ENCODE measurements around the gene FRMPD1.

Gene FRMPD1

DNA sequence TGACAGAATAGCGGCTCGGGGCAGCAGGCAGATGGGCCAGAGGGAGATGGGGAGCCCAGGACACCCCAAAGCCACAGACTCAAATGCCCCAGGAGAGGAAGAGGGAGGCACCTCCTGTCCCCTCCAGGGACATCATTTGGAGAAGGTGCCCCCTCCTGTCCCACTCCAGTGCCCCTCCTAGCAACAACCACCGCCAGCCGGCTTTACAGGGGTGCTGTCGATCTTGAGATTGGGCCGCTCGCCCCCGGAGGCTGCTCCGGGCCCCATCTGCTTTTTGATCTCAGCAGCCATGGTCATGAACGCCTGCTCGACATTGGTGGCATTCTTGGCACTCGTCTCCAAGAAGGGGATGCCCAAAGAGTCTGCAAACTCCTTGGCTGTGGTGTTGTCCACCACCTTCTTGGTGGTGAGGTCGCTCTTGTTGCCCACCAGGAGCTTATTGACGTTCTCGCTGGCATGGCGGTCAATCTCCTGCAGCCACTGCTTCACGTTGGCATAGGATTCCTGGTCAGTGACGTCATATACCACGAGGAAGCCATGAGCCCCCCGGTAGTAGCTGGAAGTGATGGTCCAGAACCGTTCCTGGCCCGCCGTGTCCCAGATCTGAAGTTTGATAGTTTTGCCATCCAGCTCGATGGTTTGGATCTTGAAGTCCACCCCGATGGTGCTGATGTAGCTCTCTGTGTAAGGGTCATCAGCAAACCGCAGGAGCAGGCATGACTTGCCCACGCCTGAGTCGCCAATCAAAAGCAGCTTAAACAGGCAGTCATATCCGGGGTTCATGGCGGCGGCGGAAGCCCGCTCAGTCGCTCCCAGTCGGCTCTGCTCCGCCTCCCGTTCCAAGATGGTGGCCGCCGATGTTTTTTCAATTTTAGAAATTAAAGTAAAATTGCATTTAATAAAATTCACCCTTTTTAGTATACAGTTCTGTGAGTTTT is 14.0 kb upstream of the FRMPD1 start:
- no peak for DNase-seq

DNA sequence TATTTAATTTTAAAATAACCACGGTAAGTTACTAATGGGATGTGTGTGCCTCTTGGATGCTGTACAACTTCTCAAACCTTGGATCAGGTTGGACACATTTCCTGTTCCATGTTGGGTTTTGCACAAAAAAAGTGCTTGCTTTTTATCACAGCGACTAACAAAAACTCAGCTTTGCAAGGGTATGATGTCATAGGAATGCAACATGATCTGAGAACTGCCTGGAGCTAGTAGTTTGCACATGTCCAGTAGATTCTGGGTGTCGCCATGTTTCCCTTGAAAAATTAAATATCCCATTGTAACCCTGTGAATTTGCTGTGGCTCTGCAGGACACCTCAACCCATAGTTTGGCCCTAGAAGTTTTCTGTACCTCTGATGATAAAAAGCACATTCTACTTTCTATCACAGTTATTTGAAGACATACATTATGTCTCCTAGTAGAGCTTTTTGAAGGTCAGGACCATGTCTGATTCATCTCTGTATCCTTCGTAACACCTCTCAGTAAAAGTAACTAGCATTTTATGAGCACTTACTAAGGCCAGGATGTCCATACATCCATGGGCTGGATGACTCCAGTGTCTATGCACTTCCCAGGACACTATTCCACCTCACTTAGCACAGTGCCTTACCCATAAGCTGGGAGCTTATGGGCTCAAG is 11.5 kb upstream of the FRMPD1 start:
- no peak for DNase-seq

- DNase-seq, result no peak
Measured at GRCh38 chr9:37639841-37640240, 10.9 kb upstream of the FRMPD1 start.

DNA sequence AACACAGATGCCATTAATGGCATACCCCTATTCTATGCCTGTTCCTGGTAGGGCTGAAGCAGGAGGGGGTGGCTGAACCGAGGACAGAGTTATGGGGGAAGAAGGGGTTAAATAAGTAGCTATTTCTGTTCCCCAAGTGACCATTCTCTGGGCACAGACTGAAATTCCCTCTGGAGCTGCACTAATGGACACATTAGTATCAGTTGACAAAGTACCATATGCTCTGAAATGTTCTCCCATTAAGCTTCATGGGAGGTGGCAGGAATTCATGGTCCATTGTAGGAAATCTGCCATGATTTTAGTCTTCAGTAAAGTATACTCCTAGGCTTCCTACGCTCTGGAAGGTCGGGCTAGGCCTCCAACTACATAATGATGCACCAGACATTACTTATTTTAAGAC is 10.5 kb upstream of the FRMPD1 start:
- DNase-seq, result no peak

- DNase-seq, result no peak
Measured at GRCh38 chr9:37641331-37641730, 9.4 kb upstream of the FRMPD1 start.

GRCh38 chr9:37643214-37643613 is 7.5 kb upstream of the FRMPD1 start:
- DNase-seq, result no peak

DNA sequence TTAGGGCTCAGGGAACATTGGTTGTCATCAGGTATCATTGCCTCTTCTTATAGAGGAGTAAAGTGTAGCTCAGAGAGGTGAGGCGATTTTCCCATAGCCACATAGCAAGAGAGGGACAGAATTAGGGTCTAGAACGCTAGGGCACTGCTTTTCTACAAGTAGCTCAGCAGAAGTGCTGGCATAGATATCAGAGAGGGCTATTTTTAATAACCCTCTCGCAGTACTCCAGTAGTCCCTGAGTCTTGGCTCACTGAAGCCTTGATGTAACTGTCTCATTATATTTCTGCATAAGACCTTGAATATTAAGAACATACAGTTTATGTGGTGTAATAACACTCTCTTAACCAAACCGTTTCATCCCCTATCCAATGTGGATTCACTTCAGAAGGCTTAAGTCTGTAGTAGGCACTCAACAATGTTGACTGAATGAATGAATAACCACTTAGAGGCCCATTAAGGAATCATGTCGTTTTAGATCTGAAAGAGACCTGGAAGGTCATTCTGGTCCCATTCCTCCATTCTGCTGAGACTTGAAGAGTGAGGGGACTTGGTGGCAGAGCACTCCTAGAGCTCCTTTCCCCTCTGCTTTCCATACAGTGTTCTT is 4.7 kb upstream of the FRMPD1 start:
- no peak for DNase-seq

DNA sequence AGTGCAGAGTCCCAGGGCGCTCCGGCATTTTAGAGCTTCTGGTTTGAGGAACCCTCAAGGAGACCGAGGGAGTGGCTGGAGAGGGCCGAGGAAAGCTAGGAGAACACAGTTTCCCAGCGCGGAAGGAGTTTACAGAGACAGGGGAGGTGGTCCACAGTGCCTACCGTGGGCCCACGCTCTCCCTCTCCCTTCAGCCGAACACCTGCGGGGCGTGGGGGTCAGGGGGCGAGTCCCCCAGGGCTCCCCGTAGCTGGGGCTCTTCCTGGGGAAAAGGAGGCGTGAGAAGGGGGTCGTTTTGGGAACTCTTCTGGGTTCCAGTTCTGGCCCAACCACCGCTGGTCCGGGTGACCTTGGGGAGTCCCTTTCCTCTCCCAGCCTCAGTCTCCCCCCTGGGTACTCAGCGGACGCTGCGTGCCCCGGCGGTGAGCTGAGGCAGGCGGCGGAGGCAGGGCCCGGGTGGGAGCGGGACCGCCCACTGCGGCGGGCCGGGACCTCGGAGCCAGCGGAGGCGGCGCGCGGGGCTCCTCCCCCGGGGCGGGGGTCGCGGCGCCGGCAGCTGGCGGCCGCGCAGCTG is 368 bp upstream of the FRMPD1 start:
- no peak for DNase-seq

DNA sequence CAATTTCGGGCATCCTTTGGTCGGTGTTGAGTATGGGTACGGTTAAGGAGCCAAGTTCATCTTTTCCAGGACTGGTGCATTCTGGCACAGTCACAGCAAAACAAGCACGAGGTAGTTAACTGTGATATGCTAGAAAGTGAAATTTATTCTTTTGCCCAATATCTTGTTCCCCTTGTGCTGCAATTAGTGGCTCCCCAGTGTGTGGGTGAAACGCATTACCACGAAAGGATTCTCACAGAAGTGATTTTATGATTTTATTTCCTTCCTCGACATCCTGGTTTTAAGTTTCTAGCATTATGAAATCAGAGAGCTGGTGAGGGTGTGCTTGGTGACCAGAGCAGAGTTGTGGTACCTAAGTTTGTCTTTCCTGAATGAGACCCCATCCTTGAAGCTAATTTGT is 1.5 kb downstream of the FRMPD1 start:
- no peak for DNase-seq

GRCh38 chr9:37653385-37653784 is 2.6 kb downstream of the FRMPD1 start:
- DNase-seq, result no peak

DNA sequence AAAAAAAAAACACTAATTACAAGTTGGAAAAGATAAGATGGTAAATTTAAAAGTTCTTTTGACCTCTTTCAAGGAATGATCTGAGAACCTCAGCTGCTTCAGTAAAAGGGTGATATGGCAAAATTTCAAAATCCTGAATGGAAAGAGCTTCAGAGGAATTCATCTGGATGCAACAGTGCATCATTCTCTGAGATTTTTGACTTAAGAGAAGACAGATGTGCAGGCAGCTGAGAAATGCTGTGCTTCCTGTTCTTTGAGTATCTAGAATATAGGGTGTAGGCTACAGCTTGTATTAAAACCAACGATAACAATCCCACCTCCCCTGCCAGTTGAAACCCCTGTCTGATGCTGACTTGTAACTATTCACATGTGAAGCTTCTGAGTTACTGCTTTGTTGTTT is 6.2 kb downstream of the FRMPD1 start:
- no peak for DNase-seq

DNA sequence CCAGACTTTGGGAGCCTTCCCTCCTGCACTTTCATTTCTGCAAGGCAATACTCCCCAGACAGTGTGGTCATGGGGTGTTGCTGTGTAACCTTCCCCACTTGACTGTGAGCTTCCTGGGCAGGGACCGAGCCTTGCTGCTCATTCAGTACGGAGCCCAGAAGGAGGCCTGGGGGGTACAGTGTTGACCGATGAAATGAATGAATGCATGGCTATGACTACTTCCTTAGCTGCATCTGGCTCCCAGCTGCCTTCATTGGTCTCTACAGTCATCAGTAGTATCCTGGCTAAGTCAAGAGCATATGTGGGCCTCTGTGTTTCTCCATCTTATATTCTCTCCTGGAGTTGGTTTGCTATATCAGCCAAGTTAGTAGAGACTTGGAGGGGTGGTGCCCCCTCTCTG is 9.9 kb downstream of the FRMPD1 start:
- DNase-seq, result no peak

GRCh38 chr9:37663926-37664325 is 13.2 kb downstream of the FRMPD1 start:
- no peak for DNase-seq

DNA sequence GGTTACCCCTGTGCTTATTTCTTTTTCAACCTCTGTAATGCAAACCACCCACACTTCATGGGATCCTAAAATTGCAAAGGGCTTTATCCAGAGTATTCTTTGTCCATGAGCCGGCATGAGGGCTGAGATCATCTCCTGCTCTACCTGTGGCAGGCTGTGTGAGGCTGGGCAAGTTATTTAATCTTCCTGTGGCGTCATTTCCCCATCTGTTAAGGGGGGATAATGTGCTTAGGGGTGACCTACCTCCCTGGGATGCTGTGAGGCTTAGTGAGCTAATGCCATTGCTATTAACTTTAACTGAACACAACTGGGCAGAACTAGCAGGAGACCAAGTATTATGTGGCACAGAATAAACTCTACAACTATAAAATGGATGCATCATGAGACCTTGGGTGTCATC is 17.0 kb downstream of the FRMPD1 start:
- DNase-seq, result no peak

- DNase-seq, result no peak
Measured at GRCh38 chr9:37668116-37668601, 17.4 kb downstream of the FRMPD1 start.

DNA sequence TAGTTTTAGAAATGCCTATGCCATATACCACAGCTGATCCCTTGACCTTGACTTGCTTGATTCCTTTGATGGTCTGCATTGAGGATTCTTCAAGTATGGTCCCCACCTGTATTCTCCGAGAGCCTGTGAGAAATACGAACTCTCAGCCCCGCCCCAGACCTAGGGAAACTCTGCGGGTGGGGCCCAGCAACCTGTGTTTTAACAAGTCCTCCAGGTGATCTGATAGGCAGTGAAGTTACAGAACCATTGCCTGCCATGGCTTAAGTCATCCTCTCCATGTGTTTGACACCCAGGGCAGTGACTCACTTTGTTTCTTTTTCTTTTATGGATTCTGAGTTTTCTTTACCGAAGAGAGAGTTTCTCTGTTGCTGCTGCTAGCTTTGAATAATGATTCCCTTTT is 18.5 kb downstream of the FRMPD1 start:
- no peak for DNase-seq

DNA sequence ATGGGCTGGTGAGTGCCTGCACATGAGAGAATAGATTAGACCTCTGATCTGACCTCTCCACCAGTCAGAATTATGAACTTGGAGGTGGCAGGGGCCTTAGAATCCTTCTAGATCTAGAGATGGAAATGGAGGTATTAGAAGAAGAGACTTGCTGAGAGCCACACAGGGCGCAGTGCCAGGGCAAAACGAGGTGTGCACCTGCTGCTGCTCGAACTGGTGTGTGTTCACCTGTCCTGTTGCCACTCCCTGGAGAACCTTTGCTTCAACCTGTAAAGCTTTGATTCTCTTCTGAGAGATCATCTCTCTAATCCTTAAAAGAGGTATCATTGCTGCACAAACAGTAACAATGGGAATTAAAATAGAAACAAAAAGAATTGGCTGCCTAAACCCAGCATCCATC is 24.9 kb downstream of the FRMPD1 start:
- DNase-seq, result no peak

DNA sequence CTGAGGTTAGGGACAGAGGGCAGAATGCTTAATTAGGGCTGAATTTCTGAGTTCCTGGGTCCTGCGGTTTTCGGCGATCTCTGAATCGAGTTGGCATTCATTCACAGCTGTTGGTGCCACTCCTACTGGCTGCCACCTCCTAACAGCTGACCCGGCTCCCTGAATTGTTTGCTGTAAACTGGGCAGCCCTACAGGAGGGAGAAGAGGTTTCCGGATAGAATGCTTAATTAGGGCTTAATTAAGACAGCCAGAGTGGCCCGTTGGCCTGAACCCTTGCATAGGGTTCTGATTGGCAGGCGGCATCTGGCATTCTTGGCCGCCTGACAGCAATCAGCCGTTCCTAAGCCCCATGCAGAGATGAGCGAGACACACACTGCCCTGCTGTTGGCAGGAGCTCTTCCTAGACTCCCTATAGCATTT is 25.7 kb downstream of the FRMPD1 start:
- DNase-seq, result no peak

GRCh38 chr9:37677435-37677834 is 26.7 kb downstream of the FRMPD1 start:
- DNase-seq, result no peak

- no peak for DNase-seq
Measured at GRCh38 chr9:37678789-37679273, 28.1 kb downstream of the FRMPD1 start.

DNA sequence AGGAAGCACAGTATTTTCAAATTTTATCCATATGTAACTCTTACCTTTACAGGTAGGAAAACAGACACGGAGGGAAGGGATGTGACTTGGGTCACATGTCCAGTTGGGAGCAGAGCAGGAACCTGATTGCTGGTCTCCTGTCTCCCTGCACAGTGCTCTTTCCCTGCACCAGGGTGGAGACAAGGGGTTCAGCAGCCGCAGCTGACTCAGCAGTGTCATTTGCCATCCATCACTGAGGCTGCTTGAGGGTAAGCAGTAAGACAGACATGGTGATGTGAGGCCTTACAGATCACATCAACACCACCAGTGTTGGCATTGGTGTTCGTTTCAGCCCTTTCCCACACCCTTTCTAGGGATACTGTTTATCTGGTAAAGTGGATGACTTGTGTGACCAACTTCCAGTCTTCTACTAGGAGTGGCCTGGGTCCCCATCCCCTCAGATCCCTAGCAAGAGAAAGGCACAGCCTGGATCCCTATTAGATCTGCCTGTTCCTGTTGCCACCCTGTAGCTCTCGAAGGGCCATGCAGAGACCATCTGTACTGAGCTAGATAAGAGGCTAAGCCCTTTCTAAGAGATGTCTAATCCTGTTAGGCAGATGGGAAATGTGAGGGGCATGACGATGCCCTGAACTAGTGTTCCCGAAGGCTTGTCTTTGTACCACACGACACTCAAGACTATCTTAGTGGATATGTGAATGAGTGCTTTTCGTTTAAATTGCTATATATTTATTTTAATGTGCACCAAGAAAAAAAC is 29.1 kb downstream of the FRMPD1 start:
- no peak for DNase-seq

DNA sequence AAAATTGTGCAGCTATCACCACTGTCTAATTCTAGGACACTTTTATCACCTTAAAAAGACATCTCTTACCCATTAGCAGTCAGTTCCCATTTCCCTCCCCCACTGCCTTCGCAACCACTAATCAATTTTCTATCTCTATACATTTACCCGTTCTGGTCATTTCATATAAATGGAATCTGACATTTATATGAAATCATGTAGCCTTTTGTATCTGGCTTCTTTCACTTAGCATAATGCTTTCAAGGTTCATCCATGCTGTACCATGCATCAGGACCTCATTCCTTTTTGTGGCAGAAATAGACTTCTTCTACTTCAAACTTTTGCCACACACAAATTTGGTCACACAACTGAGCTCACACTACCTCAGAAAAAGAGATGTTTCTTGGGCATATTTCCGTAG is 32.2 kb downstream of the FRMPD1 start:
- DNase-seq, result no peak
